ENCODE data around the gene ARID3B.
"Not testable (repeated sequence)": the region's sequence is repeated elsewhere in the genome, so short reads cannot be mapped to it uniquely, and the experiment has no call there.

The ARID3B gene

DNA sequence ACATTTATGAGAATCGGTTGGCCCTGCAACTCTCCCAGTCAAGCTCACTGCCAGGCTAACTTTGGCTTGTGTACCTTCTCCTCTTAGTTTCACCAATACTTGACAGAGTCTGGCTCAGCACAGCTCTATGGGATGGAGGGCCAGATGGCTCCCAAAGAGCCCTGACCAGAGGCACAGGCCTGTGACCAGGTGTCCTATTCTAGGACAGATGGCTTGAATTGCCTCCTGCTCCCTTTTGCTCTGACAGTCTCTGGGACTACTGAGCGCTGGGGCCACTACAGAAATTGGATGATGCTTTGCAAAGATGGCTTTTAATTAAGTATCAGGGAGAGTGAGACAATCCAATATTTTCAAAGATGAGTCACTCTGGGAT is 10.3 kb upstream of the ARID3B start:
- no peak for DNase-seq (ENCODE audit: low read depth, low spot score)

DNA sequence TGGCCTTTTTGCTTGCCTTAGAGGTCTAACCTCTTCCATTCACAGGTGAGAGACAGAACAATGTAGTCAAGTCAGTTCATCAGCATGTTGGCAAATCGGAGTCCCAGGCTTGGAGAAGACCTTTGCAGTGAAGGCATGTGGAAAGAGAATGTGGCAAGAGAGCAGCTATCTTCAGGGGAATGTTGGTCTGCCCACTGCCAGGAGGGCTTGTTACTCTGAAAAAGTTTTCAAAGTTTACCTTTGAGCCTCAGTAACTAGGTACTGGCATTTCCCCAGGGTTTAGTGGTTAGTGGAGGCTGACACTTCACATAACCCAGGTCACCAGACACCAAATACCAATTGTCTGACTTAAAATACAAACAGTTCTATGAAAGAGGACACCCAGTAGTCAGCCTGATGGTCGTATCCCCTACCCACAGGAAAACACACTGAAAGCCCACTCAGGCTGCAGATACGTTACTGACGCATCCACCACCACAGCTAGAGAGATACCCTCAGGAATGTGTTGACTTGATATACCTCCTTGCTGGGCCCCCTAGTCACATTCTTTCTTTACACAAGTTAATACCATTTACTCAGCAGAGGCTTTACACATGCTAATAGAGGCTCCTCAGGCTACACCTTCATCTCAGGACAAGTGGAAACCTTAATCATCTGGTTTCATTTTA is 9.7 kb upstream of the ARID3B start:
- DNase-seq (ENCODE audit: low read depth, low spot score), result no peak

More for the DNA sequence above, 10.3 kb upstream of the ARID3B start:
- no peak overlapping the region for H3K4me3 ChIP-seq (ENCODE audit: low read length)

DNA sequence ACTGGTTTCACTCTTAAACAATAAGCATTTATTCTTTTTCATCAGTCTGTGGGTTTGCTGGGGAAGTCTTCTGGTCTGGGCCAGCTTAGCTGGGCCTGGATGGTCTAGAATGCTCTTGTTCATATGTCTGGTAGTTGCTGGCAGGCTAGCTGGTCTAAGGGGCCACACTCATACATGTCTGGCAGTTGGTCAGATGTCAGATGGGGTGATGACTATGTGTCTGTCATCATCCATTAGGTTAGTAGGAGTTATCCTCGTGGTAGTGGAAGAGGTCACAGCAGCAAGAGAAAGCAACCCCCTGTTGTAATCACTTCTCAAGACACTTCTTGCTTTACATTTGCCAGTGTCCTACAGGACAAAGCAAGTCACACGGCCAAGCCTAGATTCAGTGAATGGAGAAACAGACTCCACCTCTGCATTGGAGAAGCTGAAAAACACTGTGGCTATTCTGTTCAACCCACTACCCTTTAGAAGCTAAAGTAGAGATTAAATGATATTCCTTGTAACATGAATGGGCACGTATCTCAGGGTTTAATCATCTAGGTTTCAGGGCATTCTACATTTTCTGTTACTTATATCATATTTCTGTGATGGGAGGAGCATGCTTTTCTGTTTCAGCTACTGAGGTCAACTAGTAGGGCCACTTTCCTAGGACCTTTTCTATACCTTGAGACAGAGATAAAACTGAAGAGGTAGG is 5.5 kb upstream of the ARID3B start:
- no peak for DNase-seq (ENCODE audit: low read depth, low spot score)
- no peak overlapping the region for H3K4me3 ChIP-seq (ENCODE audit: low read length)

More for the DNA sequence above, 9.7 kb upstream of the ARID3B start:
- H3K4me3 ChIP-seq (ENCODE audit: low read length), result no peak overlapping the region

DNA sequence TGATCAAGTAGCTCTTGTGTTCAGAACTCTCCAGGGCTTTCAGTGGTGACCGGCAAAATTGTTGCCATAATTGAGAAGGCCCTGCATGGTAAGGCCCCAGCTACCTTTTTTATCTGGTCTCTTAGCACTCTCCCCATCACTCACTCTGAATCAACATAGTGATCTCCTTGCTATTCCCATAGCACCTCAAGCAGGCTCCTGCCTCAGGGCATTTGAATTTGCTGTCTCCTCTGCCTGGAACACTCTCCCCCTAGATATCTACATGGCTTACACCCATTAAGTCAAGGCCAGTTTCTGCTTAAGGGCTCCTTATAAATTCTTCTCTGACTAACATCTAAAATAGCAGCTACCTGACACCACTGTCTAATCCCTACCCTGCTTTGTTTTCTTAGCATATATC is 3.3 kb upstream of the ARID3B start:
- H3K4me3 ChIP-seq (ENCODE audit: low read length), result no peak overlapping the region
- DNase-seq (ENCODE audit: low read depth, low spot score), result no peak

DNA sequence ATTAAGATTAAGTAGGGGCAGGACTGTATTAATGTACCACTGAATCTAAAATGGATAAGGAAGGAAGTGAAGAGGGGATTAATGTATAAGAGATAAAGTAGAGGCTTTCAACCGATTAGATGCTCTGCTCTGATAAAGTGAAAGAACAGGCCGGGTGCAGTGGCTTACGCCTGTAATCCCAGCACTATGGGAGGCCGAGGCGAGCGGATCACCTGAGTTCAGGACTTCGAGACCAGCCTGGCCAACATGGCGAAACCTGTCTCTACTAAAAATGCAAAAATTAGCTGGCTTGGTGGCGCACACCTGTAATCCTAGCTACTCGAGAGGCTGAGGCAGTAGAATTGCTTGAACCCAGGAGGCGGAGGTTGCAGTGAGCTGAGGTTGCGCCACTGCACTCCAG is 1.5 kb upstream of the ARID3B start:
- DNase-seq (ENCODE audit: low read depth, low spot score), result not testable (repeated sequence)
- H3K4me3 ChIP-seq (ENCODE audit: low read length), result peak overlapping the region; percentile 99

DNA sequence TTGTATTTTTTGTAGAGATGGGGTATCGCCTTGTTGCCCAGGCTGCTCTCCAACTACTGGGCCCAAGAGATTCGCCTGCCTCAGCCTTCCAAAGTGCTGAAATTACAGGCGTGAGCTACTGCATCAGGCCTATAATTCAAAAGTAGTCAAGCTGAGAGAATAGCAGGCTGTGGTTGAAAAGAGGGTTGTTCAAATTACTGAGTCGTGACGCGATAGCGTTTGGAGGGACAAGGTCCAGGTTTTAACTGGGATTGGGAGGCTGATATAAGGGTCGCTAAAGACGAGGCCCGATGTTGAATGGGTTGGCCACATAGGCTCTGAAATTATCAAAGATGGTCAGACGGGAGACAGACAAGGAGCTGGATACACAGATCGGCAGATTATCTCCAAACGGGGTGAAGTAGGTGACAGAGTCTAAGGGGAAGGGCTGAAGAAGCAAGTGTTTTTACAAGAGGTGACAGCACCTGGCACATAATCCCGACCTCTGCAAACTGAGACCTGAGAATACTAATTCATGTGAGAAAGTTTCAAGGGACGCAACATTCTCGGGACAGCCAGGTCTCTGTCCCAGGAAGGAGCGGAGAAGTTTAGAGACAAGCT is 759 bp upstream of the ARID3B start:
- peak overlapping the region; percentile 99 for H3K4me3 ChIP-seq (ENCODE audit: low read length)
- DNase-seq (ENCODE audit: low read depth, low spot score), result no peak

DNA sequence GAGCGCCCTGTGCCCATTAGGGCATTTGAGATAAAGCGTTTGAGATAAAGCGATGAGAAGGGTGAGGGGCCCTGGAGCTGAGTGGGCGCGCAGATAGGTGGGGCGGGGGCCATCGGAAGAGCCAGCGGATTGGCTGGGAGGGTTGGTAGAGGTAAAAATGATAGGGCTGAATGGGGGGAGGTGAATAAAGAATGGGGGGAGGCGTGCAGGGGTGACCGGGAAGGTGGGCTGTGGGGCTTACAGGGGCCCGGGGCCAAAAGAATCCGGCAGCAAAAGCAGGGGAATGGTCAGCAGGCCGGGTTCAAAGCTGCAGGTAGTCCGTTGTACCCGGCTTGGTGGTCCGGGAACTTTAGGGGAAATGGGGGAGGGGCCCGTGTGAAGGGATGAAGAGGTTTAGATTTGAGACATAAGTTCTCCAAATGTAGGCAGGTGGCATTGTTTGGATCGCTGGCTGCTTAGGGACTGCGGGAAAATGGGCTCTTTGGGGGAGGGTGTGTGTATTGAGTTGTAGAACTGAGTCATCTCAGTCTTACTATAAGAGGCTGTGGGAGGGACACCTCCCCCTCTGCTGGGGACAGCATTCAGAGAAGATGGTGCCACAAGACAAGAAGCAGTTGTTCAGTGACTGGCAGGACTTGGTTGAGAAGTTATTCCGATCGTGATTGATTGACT is 610 bp downstream of the ARID3B start:
- peak overlapping the region; percentile 81 for H3K4me3 ChIP-seq (ENCODE audit: low read length)
- peak; percentile 39 for DNase-seq (ENCODE audit: low read depth, low spot score)

DNA sequence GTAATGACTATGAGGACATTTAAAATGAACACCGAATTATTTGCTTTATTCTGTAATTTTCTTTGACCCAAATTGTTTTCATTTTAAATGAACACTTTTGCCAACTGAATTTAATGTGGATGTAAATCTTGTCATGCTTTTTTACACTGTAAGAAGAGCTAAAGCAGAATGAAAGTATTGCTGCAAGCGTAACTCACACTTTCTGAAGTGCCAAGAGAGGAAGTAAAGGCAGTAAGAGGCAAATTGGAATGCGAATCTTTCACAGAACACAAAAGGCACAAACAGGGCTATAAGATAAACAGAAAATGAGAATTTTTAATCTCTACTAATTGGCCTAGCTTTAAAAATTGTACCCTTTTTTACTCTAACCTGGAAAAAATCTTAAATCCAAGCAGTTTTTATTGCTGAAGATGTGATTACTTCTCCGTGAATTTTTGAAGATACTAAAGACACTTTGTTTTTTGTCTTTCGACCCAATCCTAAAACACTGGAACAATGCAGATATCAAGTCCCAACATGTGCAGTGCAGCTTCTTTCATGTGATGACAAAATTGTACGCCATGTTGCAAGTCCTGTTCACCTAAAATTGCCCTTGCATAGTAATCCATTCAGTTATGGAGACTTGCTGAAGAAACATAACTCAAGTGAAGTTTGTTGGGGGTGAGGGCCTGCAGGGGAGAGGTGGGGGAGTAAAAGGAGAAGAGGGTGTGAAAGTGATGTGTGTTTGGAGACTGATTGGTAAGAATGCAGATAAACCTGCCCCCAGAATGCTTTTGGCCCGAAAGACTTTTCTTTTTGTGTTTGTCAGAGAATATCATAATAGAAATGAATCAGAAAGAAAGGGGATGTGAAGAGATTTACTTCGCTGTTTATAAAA is 1.4 kb downstream of the ARID3B start:
- peak overlapping the region; percentile 81 for H3K4me3 ChIP-seq (ENCODE audit: low read length)
- no peak for DNase-seq (ENCODE audit: low read depth, low spot score)

DNA sequence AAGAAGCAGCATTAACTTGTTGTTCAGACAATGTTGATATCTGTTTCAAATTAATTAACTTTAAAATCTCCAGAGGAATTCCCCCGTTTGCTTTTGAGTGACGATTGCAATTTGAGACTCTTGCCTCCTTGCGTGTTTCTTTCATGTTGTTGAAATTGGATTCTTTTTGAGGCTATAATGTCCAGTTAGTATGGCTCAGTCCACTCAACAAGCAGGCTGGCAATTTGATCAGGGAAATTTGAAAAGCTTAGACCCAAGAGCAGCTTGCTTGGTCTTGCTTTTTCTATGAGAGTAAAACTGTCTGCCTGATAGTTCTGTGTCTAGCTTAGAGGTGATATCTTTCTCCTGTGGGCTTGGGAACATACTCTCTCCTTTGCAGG is 2.0 kb downstream of the ARID3B start:
- no peak overlapping the region for H3K4me3 ChIP-seq (ENCODE audit: low read length)
- DNase-seq (ENCODE audit: low read depth, low spot score), result no peak

DNA sequence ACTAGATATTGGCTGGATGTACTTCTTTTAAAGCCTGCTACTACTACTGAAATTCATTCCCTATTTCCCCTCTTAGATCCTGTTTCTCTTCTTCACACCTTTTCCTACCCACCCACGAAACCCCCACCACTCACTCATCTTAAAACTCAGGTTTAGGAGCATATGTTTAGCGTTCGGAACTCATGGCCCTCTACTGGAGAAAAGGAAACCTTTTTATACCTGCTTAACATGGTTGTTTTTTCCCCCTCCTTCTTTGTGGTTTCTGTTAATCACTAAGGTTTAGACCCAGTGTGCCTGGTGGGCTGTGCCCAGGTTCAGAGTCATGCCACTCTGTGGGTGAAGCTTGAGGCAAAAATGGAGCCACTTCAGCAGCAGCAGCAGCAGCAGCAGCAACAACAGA is 2.6 kb downstream of the ARID3B start:
- peak; percentile 80 for DNase-seq (ENCODE audit: low read depth, low spot score)
- no peak overlapping the region; the same call in 1 of the 2 replicates for H3K4me3 ChIP-seq (ENCODE audit: low read length)

DNA sequence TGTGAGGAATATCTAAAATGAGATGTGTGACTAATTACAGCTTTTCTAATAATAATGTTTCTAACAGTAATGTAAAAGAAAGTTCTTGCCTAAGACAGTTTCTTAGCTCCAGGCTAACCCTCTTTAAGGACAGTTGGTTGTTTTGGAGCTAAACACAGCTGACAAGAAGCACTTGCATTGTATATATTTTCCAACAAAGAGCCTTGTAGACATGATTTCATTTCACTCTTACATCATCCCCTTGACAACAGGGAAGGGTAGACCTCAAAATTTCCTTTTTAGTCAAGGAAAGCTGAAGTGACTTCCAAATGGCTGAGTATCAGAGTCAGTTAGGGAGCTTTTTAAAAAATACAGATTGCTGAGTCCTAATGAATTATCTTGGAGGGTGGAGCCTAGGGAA is 4.1 kb downstream of the ARID3B start:
- no peak overlapping the region for H3K4me3 ChIP-seq (ENCODE audit: low read length)
- DNase-seq (ENCODE audit: low read depth, low spot score), result no peak

DNA sequence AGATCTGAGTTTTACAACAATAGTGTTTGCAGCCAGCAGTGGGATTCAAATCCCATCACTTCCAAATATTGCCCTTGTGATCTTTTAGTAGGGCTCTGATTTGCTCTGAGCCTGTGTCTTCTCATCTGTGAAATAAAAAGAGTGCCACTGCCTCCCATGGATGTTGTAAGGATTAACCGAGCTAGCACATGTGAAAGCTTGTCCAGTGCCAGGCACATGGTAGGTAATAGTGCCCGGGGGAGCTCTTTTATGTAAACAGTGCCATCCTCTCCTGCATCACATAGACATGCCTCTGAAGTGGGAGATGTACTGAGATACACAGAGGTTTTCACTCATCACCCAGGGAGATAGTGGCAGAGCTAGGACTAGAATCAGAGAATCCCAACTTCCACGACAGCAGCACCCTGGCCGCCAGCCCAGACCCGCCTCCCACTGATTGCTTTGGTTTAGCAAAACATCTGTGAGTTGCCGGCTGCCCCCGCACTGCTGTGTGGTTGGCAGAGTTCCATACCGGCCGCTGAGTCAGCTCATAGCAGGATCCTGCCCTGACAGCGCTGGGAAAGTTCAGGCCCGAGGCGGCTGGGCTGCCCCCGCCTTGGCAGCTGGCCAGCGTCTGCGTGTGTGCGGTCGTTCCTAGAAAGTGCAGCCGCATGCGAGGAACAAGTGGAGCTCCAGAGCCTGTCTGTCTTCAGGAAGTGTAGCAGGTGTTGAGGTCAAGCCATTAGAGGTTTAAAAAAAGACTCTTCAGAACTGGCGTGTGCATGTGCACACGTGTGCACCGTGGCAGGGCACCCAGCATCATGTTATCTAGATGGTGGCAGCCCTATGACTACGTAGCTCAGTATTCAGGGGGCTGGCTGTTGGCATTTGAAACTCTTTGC is 5.0 kb downstream of the ARID3B start:
- peak; percentile 97 for DNase-seq (ENCODE audit: low read depth, low spot score)
- H3K4me3 ChIP-seq (ENCODE audit: low read length), result peak overlapping the region; percentile 27

DNA sequence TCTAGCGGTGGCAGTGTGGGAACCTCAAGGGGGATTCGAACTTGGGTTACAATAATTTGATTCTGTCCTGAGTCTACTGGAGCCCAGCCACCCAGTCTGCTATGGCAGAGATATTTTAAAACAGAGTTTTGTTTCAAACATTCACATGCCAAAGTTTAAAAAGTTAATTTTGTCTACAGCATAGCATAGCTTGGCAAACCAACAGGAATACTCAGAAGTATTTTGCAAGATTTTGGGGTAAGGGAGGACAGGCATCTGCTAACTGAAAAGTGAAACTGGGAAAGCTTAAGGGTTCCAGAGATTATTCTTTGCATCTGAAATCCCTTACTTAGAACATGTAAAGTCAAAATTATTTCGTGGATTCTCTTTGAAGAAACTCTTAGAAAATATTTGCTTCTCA is 6.6 kb downstream of the ARID3B start:
- no peak overlapping the region for H3K4me3 ChIP-seq (ENCODE audit: low read length)
- DNase-seq (ENCODE audit: low read depth, low spot score), result no peak

DNA sequence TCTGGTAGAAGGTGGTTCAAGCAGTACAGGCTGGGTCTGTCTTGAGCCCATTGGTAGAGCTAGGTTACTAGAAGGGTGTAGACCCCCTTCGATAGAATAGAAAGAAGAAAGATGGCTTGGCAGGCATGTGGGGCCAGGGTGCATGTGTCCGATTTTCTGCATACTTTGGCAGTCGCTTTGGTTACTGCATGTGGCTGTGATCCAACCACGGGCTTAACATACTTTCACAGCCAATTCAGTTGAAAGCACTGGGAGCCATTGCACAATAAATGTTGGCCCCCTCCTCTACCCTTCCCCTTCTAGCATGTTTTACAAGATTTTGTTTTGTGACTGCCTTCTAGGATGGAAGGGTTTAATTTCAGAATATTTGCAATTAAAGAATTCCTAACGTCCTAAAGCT is 7.2 kb downstream of the ARID3B start:
- no peak overlapping the region for H3K4me3 ChIP-seq (ENCODE audit: low read length)
- DNase-seq (ENCODE audit: low read depth, low spot score), result no peak

DNA sequence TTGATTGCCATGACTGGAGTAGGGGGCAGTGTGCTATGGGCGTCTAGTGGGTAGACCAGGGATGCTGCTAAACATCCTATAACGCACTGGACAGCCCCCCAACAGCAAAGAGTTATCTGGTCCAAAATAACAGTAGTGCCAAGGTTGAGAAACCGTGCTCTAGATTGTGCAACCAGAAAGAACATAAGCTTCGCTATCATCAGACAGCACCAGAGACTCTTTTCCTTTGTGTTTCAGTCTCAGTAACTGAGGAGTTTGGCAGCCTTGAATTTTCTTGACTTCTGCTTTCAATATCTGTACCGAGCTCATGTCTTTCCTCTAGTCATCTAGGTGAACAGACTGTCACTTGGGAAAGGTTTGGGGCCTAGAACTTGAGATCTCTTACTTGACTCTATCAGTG is 8.8 kb downstream of the ARID3B start:
- DNase-seq (ENCODE audit: low read depth, low spot score), result no peak
- H3K4me3 ChIP-seq (ENCODE audit: low read length), result no peak overlapping the region

DNA sequence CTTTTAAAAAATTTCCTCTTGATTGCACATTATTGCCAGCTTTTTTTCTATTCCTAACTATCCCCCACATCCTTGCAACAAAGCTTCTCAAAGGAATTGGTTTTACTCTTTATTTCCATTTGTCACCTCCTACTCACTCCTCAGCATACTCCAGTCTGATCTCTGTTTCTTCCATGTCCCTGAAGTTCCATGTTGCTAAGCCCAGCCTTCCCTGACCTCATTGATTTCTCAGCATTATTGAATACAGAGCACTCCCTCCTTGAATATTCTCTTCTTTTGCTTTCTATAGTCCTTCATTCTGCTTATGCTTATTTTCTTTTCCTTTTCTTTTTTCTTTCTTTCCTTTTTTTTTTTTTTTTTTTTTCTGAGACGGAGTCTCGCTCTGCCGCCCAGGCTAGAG is 10.7 kb downstream of the ARID3B start:
- no peak for DNase-seq (ENCODE audit: low read depth, low spot score)
- H3K4me3 ChIP-seq (ENCODE audit: low read length), result no peak overlapping the region

DNA sequence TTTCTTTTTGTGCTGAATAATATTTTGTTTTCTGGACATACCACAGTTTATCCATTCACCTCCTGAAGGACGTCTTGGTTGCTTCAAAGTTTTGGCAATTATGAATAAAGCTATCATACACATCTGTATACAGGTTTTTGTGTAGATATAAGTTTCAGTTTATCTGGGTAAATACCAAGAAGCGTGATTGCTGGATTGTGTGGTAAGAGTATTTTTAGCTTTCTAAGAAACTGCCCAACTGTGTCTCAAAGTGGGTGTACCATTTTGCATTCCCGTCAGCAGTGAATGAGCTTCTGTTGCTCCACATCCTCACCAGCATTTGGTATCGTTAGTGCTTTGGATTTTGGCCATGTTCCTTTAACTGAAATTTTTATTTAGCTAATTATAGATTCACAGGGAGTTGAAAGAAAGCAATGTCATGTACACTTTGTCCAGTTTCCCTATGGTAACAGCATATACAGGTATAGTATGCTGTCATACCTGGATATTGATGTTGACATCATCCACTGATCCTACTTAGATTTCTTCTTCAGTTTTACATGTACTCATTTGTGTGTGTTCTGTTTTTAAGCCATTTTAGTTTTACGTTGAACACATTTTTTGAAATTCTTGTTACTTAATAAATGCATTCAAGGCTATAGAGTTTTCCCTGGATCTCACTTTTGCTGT is 11.9 kb downstream of the ARID3B start:
- DNase-seq (ENCODE audit: low read depth, low spot score), result no peak

DNA sequence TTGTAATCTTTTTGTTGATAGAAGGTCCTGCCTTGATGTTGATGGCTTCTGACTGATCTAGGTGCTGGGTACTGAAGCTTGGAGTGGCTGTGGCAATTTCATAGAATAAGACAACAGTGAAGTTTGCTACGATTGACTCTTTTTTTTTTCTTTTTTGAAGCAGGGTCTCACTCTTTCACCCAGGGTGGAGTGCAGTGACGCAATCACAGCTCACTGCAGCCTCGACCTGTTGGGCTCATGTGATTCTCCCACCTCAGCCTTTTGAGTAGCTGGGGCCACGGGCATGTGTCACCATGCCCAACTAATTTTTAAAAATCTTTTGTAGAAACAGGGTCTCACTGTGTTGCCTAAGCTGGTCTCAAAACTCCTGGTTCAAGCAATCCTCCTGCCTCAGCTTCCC is 14.2 kb downstream of the ARID3B start:
- DNase-seq (ENCODE audit: low read depth, low spot score), result no peak

More for the DNA sequence above, 11.9 kb downstream of the ARID3B start:
- H3K4me3 ChIP-seq (ENCODE audit: low read length), result no peak overlapping the region

More for the DNA sequence above, 14.2 kb downstream of the ARID3B start:
- no peak overlapping the region for H3K4me3 ChIP-seq (ENCODE audit: low read length)

Measured in Jurkat, Clone E6-1 (cell line).